Neural cell (in vitro differentiated cells): ENCODE data around the gene PSG6.
"Not testable (repeated sequence)": the region's sequence is repeated elsewhere in the genome, so short reads cannot be mapped to it uniquely, and the experiment has no call there.

Experiments used
- EP300 ChIP-seq: fragments of 450-650 bp; conservative IDR thresholded peaks from 2 replicates; pipeline ENCODE4 v1.6.1; 2014; ENCODE audit warnings: antibody characterized with exemption, mild to moderate bottlenecking, moderate library complexity; ENCODE audit not compliant: poor library complexity, severe bottlenecking
- EZH2 ChIP-seq: fragments of 200-600, 300-800 bp; shearing (Covaris generic), sonication (generic); IDR thresholded peaks from 2 replicates; pipeline ENCODE4 v1.6.1; 2014; ENCODE audit warnings: antibody characterized with exemption, low read length, borderline replicate concordance, mild to moderate bottlenecking; ENCODE audit not compliant: insufficient read depth, poor library complexity, severe bottlenecking
- MXI1 ChIP-seq: fragments of 450-650 bp; conservative IDR thresholded peaks from 2 replicates; pipeline ENCODE4 v1.6.1; 2014; ENCODE audit warnings: antibody characterized with exemption, mild to moderate bottlenecking; ENCODE audit not compliant: poor library complexity, severe bottlenecking
- POLR2AphosphoS5 ChIP-seq: IDR thresholded peaks from 2 replicates; pipeline ENCODE4 v1.6.1; 2012
- RAD21 ChIP-seq: fragments of 450-650 bp; conservative IDR thresholded peaks from 2 replicates; pipeline ENCODE4 v1.6.1; 2014; ENCODE audit warnings: antibody characterized with exemption, mild to moderate bottlenecking, moderate library complexity
- SMC3 ChIP-seq: fragments of 450-650 bp; conservative IDR thresholded peaks from 2 replicates; pipeline ENCODE4 v1.6.1; 2014; ENCODE audit warnings: antibody characterized with exemption, mild to moderate bottlenecking, moderate library complexity; ENCODE audit not compliant: poor library complexity
- TAF1 ChIP-seq: IDR thresholded peaks from 2 replicates; pipeline ENCODE4 v1.6.1; 2012; ENCODE audit warnings: low read depth
- TF ChIP-seq, protein P1 (sequence below): fragments of 450-650 bp; IDR thresholded peaks from 2 replicates; pipeline ENCODE4 v1.5.1; 2014; ENCODE audit warnings: antibody characterized with exemption, mild to moderate bottlenecking, moderate library complexity; ENCODE audit not compliant: poor library complexity, severe bottlenecking
- TF ChIP-seq, protein P2 (sequence below): IDR thresholded peaks from 2 replicates; pipeline ENCODE4 v1.6.1; 2012; ENCODE audit warnings: borderline replicate concordance

DNA sequence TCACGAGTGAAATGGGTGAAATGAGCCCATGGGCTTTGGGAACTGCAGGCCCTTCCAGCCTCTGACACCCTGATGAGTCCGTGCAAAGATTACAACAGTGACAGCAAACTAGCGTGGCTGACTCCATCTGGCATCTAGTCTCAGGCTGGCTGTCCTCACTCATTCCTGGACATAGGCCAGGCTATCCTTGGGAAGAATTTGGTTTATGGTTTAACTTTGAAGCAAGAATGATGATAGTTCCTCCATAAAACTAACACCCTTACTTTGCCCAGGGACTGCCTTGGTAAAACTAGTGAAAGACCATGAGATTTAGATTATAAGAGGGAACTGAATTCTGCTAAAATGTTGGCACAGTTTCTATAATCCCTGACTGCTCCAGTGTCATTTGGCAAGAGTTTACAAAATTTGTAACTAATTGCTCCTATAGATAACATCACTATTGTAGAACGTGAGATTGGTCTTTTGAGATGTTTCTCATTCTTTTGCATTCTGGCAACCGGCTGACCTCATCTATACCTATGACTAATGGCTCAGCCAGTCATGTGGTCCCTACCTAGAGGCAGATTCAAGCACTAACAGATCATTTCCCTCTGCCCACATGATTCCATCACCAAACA is 14.9 kb upstream of the PSG6 start:
- not testable (repeated sequence) for TF ChIP-seq TAF1, EP300, MXI1, SMC3, POLR2AphosphoS5, EZH2, RAD21
- TF ChIP-seq, protein P1, sequence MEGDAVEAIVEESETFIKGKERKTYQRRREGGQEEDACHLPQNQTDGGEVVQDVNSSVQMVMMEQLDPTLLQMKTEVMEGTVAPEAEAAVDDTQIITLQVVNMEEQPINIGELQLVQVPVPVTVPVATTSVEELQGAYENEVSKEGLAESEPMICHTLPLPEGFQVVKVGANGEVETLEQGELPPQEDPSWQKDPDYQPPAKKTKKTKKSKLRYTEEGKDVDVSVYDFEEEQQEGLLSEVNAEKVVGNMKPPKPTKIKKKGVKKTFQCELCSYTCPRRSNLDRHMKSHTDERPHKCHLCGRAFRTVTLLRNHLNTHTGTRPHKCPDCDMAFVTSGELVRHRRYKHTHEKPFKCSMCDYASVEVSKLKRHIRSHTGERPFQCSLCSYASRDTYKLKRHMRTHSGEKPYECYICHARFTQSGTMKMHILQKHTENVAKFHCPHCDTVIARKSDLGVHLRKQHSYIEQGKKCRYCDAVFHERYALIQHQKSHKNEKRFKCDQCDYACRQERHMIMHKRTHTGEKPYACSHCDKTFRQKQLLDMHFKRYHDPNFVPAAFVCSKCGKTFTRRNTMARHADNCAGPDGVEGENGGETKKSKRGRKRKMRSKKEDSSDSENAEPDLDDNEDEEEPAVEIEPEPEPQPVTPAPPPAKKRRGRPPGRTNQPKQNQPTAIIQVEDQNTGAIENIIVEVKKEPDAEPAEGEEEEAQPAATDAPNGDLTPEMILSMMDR, result not testable (repeated sequence)
- TF ChIP-seq, protein P2, sequence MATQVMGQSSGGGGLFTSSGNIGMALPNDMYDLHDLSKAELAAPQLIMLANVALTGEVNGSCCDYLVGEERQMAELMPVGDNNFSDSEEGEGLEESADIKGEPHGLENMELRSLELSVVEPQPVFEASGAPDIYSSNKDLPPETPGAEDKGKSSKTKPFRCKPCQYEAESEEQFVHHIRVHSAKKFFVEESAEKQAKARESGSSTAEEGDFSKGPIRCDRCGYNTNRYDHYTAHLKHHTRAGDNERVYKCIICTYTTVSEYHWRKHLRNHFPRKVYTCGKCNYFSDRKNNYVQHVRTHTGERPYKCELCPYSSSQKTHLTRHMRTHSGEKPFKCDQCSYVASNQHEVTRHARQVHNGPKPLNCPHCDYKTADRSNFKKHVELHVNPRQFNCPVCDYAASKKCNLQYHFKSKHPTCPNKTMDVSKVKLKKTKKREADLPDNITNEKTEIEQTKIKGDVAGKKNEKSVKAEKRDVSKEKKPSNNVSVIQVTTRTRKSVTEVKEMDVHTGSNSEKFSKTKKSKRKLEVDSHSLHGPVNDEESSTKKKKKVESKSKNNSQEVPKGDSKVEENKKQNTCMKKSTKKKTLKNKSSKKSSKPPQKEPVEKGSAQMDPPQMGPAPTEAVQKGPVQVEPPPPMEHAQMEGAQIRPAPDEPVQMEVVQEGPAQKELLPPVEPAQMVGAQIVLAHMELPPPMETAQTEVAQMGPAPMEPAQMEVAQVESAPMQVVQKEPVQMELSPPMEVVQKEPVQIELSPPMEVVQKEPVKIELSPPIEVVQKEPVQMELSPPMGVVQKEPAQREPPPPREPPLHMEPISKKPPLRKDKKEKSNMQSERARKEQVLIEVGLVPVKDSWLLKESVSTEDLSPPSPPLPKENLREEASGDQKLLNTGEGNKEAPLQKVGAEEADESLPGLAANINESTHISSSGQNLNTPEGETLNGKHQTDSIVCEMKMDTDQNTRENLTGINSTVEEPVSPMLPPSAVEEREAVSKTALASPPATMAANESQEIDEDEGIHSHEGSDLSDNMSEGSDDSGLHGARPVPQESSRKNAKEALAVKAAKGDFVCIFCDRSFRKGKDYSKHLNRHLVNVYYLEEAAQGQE, result not testable (repeated sequence)
